Amniotic epithelial cell (primary cell): ENCODE results near the gene PPP1R8.
"Not testable (repeated sequence)": the region's sequence is repeated elsewhere in the genome, so short reads cannot be mapped to it uniquely, and the experiment has no call there.

Source experiments
- DNase-seq: peaks from one replicate; pipeline ENCODE4 v3.0.0-alpha.2; 2010; ENCODE audit warnings: low read depth

PPP1R8 gene

DNA sequence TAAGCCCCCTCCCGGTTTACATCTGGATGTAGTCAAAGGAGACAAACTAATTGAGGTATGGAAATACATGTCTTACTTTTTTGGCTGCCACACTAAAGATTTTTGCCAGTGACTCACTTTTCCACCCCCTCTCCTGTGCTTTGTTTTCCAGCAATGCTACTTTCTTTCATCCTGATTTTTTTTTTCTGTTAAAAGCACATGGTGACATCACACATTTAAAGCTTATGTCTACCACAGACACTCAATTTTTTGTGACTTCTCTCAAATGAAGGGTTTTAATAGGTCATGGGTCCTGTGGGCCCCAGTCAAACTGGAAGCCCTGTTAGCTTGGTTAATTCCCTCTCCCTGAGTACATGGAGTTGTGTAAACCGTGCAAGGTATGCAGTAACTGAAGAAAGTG is 2.2 kb downstream of the PPP1R8 start:
- peak; percentile 32 for DNase-seq

DNA sequence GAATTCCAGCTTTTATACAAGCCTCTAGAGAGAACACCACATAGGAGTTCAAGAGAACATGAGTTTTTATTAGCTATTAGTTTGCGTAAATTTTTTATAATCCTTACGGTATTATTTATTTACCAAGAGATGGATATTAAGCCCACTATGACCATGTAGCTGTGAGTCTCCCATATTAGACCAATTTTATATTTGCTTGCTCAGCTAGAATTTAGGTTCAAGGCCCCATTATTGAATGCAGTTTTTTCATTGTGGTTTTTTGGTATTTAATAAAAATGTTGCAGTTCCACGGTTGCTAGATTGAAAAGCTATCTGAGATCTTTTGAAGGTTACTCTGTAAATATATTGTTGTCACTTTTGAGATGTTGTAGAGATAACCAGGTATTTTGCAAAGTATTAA is 2.9 kb downstream of the PPP1R8 start:
- DNase-seq = no peak

GRCh38 chr1:27835046-27835445 is 4.5 kb downstream of the PPP1R8 start:
- DNase-seq = no peak

- DNase-seq = no peak
Measured at GRCh38 chr1:27835501-27835900, 4.9 kb downstream of the PPP1R8 start.

DNA sequence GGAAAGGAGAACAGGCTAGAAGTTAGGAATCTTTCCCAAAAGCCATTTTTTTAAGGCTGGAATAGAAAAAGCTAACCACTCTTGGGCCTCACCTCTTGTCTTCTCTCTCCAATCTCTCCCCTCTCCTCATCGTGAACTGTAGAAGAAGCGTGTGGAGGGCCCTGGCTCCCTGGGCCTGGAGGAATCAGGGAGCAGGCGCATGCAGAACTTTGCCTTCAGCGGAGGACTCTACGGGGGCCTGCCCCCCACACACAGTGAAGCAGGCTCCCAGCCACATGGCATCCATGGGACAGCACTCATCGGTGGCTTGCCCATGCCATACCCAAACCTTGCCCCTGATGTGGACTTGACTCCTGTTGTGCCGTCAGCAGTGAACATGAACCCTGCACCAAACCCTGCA is 19.4 kb downstream of the PPP1R8 start:
- no peak for DNase-seq

DNA sequence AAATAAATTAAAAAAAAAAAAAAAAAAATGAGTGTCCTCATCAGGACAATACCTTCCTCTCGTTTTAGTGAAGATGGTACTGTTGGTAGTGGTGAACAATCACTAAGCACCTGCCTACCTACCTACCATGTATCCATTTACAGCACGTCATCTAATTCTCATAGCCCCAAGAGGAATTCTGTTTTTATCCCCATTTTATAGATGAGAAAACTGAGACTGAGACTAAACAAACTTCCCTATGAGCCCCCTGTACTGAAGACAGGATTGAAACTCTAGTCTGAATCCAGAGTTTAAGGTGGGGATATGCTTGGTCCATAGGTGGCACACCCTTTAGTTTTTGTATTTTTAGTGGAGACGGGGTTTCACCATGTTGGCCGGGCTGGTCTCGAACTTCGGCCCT is 24.5 kb downstream of the PPP1R8 start:
- no peak for DNase-seq

- no peak for DNase-seq
Measured at GRCh38 chr1:27856561-27857343, 26.2 kb downstream of the PPP1R8 start.

GRCh38 chr1:27857552-27857951 is 27.0 kb downstream of the PPP1R8 start:
- DNase-seq = not testable (repeated sequence)

- DNase-seq = peak; percentile 74
Measured at GRCh38 chr1:27858072-27858948, 27.7 kb downstream of the PPP1R8 start.

- DNase-seq = no peak
Measured at GRCh38 chr1:27858949-27859576, 28.5 kb downstream of the PPP1R8 start.

DNA sequence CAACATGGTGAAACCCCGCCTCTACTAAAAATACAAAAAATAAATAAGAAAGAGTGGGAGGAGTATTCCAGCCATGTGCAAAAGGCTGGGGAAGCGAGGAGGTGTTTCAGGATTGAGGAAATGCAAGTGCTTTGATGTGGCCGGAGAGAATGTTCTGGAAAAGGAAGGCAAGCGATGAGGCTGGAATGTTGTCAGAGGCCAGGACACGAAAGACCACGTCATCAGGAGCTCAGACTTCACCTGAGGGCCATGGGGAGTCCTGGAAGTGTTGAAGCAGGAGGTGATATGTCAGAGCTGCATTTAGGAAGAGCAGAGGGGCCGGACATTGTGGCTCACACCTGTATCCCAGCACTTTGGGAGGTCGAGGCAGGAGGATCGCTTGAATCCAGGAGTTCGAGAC is 30.9 kb downstream of the PPP1R8 start:
- no peak for DNase-seq

DNA sequence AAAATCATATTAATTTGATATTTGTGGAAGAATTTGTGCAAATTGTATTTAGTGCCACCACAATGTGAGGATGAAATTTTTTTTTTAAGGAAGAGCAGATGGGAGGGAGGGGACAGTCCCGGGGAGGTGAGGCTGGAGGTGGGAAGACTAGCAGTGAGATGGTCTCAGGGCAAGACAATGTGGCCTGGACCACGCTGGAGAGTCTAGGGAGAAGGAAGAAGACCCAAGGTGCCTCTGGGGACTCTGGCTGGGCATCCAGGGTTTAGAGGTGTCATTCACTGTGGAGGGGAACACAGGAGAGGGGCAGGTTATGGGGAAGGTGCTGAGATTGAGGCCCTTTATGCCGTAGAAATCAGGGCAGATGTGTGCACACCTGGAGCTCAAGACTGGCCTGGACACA is 31.4 kb downstream of the PPP1R8 start:
- no peak for DNase-seq

DNA sequence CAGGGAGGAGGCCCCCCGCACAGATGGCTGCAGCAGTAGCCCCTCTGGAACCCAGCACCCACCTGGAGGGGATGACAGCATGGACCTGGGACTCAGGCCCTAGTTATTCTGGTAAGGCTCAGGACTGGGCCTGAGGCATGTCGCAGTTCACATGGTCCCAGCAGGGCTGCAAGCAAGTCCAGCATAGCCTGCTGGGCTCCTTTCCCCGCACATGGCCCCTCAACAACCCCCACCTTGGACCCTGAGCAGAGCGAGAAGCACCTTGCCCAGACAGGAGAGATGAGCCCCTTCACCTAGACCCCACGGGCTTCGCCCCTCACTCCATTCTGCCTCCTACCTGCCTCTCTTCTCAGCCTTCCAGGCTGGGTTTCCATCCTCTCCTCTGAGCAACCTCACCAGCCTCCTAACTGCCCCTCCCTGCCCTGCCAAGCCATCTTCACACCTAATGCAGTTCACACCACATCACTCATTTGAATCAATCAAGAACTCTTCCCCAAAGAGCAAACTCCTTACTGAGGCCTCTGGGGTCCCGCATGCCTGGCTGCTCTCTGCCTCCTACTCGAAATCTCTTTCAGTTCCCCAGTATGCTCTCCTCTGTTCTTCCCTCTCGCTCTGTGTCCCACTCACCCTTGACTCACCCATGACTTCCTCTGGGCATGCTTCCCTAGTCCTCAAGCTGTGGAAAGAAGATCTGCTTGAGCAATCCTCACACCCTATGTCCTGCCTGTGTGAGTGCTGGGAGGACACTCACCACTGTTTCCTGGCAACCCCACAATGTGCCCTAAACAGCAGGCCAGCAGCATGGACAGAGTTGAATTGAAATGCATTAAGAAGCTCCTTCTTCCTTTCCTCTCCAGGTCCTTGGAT is 32.3 kb downstream of the PPP1R8 start:
- peak; percentile 99 for DNase-seq

DNA sequence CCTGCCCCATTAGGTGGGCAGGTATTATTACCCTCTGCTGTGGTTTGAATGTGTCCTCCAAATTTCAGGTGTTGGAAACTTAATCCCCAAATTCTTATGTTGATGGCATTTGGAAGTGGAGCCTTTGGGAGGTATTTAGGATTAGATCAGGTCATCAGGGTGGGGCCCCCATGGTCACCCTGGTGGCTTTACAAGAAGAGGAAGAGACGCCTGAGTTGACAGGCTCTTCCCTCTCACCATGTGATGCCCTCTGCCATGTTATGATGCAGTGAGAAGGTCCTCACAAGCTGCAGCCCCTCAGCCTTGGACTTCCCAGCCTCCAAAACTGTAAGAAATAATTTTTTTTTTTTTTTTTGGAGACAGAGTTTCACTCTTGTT is 32.9 kb downstream of the PPP1R8 start:
- DNase-seq = no peak

DNA sequence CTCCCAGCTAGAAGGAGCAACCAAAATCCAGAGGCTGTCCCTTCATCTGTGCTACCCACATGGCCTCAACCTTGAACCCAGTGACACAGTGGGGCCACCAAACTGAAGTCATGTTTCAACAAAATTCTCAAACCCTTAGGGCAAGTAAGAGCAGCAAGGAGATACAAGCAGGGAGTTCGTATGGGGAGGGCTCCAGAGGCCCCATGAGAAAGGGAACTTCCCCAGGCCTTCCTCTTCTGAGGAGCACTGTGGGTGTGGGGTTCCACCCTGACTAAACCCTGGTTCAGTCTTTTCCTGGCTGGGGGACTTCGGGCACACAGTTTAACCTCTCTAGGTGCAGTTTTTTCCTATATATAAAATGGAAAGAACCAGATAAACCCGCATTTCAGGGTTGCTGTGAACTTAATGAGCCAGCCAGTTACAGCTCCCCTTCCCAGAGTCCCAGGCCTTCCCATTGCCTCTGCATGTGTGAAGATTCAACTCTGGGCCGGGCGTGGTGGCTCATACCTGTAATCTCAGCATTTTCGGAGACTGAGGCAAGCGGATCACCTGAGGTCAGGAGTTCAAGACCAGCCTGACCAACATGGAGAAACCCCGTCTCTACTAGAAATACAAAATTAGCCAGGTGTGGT is 33.8 kb downstream of the PPP1R8 start:
- DNase-seq = no peak

GRCh38 chr1:27865821-27866220 is 35.2 kb downstream of the PPP1R8 start:
- DNase-seq = no peak

- no peak for DNase-seq
Measured at GRCh38 chr1:27868556-27868931, 38.0 kb downstream of the PPP1R8 start.

- no peak for DNase-seq
Measured at GRCh38 chr1:27868932-27869718, 38.5 kb downstream of the PPP1R8 start.

- no peak for DNase-seq
Measured at GRCh38 chr1:27869719-27870085, 39.1 kb downstream of the PPP1R8 start.

DNA sequence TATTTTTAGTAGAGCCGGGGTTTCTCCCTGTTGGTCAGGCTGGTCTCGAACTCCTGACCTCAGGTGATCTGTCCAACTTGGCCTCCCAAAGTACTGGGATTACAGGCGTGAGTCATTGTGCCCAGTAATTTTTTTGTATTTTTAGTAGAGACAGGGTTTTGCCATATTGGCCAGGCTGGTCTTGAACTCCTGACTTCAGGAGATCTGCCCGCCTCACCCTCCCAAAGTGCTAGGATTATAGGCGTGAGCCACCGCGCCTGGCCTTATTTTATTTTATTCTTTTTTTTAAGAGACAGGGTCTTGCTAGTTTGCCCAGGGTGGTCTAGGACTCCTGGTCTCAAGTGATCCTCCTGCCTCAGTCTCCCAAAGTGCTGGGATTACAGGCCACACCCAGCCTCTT is 40.5 kb downstream of the PPP1R8 start:
- not testable (repeated sequence) for DNase-seq
